Astrocyte of the spinal cord (primary cell): ENCODE measurements around the gene TARDBP.
A peak's percentile ranks its signal among the peaks of the same experiment; 100 is the strongest.

Experiments
- DNase-seq: peaks from one replicate; pipeline ENCODE4 v3.0.0; 2011; ENCODE audit warnings: low read depth, low spot score
- H3K4me3 ChIP-seq: 2 replicates; pipeline ENCODE4 v1.5.1; 2011; ENCODE audit warnings: low read depth, mild to moderate bottlenecking, low read length, moderate library complexity
- in situ Hi-C: cut with HindIII; loops from 2 replicates; pipeline ENCODE4 v1.10.0; 2017; ENCODE audit warnings: low sequenced_read_pairs
- TF ChIP-seq, protein P1 (sequence below): IDR thresholded peaks from 2 replicates; pipeline ENCODE4 v1.5.1; 2012; ENCODE audit warnings: low read depth, mild to moderate bottlenecking, low read length, inconsistent platforms

Gene TARDBP

DNA sequence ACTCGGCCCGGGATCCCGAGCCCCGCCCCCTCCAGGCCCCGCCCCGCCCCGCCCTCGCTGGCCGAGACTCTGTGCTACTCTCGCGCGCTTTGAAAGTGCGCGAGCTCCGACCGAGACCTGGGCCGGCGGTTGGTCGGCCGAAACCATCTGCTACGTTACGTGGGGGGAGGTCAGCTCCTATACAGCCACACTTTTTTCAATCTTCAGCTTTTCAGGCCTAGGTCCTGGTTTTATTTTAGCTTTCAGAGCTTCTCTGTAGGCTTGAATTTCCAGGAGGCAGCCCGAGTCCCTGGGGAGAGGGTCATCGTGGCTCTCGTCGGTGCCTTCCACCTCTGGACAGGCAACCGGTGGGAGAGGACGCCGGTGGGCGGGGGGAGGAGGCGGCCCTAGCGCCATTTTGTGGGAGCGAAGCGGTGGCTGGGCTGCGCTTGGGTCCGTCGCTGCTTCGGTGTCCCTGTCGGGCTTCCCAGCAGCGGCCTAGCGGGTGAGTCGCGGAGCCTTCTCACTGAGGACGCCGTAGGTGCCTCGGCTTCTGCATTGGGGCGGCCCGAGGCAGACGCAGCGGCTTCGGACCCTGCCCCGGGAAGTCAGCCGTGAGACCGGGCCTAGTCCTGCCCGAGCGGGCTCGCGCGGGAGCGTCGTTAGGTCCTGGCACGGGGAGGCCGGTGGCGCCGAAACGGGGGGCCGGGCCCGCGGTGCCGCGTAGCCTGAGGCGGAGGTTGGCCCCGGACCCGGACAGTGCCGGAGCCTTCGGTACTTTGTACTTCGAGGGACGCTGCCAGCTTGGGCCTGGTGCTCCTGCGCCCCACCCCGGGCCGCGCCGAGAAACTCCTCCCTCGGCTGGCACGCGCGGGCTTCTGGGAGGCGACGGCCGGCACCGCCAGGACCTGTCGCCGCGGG lies at the start of gene TARDBP:
TARDBP (plus strand) TSS at position 395 of the 900 bp plus-strand sequence. CDS start 1,074 bp downstream, outside the sequence.
- in situ Hi-C loops, result no loop called here
- TF ChIP-seq, protein P1, sequence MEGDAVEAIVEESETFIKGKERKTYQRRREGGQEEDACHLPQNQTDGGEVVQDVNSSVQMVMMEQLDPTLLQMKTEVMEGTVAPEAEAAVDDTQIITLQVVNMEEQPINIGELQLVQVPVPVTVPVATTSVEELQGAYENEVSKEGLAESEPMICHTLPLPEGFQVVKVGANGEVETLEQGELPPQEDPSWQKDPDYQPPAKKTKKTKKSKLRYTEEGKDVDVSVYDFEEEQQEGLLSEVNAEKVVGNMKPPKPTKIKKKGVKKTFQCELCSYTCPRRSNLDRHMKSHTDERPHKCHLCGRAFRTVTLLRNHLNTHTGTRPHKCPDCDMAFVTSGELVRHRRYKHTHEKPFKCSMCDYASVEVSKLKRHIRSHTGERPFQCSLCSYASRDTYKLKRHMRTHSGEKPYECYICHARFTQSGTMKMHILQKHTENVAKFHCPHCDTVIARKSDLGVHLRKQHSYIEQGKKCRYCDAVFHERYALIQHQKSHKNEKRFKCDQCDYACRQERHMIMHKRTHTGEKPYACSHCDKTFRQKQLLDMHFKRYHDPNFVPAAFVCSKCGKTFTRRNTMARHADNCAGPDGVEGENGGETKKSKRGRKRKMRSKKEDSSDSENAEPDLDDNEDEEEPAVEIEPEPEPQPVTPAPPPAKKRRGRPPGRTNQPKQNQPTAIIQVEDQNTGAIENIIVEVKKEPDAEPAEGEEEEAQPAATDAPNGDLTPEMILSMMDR, result no peak
- DNase-seq, result peak; percentile 93
- H3K4me3 ChIP-seq, result peak within 1 kb of the TSS; percentile 89

DNA sequence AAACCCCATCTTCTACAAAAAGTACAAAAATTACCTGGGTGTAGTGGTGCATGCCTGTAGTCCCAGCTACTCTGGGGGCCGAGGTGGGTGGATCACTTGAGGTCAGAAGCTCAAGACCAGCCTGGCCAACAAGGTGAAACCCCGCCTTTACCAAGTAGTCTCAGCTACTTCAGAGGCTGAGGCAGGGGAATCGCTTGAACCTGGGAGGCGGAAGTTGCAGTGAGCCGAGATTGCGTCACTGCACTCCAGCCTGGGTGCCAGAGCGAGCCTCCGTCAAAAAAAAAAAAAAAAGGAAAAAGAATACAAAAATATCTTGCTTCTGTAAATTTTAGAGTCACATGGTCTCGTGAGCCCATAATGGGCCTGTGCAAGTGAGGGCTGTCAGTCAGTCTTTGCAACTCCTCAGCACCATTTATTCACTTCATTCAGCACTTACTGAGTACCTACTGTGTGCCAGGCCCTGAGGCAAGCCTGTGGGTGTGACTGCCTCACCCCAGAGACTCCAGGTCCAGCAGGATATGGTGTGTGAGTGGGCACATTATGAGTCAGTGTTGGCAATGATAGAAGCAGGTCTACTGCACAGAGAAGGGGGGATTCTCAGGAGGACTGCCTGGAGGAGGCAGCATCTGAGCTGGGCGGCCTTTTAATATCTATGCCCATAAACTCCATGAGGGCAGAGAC lies 46.8 kb upstream of the TARDBP start:
- TF ChIP-seq, protein P1, result no peak
- no peak overlapping the region for H3K4me3 ChIP-seq
- in situ Hi-C loops, result no loop called here
- no peak for DNase-seq

DNA sequence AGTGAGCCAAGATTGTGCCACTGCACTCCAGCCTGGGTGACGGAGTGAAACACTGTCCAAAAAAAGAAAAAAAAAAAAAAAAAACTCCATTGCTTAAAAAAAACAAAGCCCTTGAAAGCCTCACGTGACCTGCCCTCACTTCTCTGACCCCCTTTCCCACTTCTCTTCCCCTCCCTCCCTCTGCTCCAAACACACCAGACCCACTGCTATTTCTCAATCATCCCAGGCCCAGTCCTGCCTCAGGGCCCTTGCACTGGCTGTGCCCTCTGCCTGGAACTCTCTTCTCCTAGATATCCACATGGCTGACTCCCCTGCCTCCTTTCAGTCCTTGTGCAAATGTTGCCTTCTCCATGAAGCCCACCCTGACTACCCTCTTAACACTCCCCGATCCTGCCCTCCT lies 45.4 kb upstream of the TARDBP start:
- TF ChIP-seq, protein P1, result no peak
- no peak overlapping the region for H3K4me3 ChIP-seq
- in situ Hi-C loops, result no loop called here
- DNase-seq, result no peak

DNA sequence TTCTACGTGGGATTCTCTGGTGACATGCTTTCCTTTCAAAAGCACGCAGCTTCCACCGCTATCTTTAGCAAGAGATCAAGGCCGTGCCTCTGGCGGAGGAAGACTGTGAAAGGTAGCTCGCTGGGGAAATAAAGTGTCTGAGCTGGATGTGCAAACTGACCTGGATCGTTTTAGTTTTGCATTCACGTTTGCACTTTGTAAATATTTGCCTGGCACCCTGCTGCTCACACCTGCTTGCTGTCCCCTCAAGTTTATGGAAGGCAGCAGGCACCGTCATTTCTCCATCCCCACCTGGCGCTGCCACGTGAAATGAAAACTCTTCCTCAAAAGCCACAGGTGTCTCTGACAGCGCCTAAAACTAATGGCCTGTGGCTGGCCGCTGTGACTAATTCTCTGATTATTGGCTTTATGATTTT lies 44.0 kb upstream of the TARDBP start:
- TF ChIP-seq, protein P1, result no peak
- in situ Hi-C loops, result no loop called here
- H3K4me3 ChIP-seq, result peak overlapping the region; percentile 2
- no peak for DNase-seq

DNA sequence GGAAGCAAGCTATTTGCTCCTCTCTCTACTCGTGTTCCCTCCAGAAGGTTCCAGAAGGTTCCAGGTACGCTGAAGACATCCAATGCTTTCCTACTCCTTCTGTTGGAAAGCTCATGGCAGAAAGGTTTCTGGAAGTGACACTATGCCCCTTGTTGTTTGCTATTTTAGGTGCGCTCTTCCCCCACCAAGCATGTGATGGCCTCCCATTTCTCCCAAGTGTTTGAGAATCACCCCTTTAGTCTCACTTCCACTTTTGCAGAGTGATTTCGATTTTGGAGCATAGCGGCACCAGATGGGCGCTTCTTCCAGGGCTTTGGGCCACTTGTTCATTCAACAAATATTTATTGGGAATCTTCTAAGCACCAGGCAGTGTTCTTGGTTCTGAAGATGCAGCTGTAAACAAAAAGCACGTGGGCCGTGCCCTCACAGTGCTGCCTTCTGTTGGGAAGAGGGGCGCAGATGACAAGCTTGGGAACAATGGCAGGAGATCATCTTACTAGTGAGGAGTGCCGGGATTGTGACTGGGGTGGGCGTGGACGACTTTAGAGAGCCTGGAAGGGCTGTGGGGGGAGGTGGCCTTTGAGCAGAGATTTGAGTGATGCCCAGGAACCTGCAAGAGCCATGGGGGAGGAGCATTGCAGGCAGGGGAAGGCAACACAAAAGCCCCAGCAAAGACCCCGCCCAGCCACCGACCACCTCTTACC lies 43.0 kb upstream of the TARDBP start:
- in situ Hi-C loops, result no loop called here
- H3K4me3 ChIP-seq, result no peak overlapping the region
- TF ChIP-seq, protein P1, result no peak
- no peak for DNase-seq

DNA sequence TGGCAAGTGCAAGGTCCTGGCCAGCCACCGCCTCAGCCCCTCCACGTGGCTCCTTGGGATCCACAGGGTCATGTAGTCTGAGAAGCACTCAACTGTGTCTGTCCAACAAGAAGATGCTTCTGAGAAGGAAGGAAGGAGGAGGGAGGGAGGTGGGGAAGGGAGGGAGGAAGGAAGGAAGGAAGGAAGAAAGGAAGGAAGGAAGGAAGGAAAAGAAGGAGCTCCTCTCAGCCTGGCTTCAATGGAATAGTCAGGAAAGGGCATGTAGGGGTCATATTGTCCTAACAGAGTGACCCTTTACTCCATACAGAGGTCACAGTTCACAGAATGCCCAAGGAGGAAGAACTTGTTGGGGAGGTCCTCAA lies 42.5 kb upstream of the TARDBP start:
- H3K4me3 ChIP-seq, result no peak overlapping the region
- DNase-seq, result no peak
- TF ChIP-seq, protein P1, result no peak
- in situ Hi-C loops, result no loop called here
